Stimulated activated CD8-positive, alpha-beta memory T cell treated with anti-CD3 and anti-CD28 coated beads, Interleukin-4, amount 100 ng/mL, for 48 hours (primary cell): ENCODE measurements around the gene TRPC4.
"Not testable (repeated sequence)": the region's sequence is repeated elsewhere in the genome, so short reads cannot be mapped to it uniquely, and the experiment has no call there.

Source experiments
- DNase-seq: peaks from one replicate; pipeline ENCODE4 v3.0.0-alpha.2; 2020

Gene TRPC4

DNA sequence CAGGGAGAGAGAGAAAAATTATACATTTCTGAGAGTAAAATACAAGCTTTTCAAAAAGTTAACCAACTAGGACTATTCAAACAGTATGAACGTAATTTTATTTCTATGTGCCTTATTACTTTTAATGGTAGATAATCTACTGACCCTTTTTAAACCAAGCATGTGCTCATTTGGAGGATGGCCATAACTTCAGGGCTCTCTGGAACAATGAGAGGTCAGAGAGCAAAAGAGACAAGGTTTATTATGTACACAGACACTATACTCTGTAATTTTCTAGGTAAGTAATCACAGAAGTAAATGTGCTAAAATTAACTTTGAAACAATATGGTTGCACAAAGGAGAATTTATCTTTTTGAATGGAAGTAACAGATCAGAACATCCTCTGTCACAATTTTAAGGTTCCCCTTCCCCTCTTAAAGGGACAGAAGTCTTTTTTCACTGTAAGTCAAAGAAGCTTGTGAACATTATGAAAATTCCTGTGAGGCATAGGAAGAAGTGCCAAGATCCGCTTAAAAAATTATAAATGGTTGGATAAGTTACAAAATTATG, 272.0 kb downstream of the TRPC4 start:
- DNase-seq = no peak

GRCh38 chr13:37596805-37597204, 272.8 kb downstream of the TRPC4 start:
- DNase-seq = no peak

DNA sequence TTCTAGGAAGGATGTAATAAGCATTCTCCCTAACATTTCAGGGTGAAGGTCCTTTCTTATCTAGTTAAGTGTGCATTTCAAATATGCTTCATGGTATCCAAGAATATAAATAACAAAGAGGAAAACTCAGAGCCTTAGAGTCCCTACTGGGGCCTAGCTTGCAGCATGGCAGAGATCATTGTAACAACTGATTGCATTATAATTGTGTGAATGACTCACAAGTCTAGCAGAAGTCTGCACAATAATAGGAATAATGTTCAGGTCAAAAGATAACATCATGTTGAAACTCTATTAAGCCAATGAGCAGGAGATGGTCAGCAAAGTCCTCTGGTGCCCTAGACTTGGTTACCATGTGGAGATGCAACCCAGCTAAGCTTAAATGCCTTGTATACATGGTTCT, 274.4 kb downstream of the TRPC4 start:
- DNase-seq = no peak

DNA sequence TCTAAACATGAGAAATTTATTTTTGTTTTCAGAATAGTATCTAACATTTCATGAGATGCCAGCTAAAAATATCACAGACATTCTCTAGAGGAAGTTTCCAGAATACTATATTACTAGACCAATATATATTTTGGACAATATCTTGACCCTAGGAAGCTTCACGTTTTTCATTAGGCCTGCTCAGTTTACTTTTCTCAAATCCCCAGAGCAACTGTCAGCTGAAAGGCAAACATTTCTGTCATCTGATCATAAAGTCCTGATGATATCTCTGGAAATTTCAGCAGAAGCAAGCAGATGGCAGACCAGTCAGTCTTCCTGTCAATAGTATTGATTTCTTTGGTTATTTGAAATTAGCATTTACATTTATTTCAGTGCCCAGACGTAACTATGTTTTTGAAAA, 275.0 kb downstream of the TRPC4 start:
- DNase-seq = no peak

GRCh38 chr13:37589381-37589780, 280.2 kb downstream of the TRPC4 start:
- DNase-seq = not testable (repeated sequence)

GRCh38 chr13:37587236-37587635, 282.3 kb downstream of the TRPC4 start:
- no peak for DNase-seq
